ENCODE measurements around the gene FOXD3.

DNA sequence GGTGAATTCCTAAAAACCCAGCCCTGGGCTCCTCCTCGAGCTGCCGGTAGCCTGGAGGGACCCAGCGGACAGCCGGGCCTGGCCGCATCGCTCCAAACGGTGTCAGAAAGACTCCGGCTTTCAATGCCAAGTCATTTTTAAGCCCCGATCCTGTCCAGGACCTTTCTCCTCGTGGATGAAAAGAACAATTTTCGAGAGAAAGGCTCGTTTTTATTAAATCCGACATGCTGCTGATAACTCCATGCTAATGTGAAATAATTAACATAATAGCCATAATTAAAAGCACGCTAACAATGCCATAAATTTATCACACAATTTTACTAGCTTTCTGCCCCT, 4.6 kb upstream of the FOXD3 start:
- no peak for TF ChIP-seq ZNF274 (IDR thresholded peaks at IDR 0.05; ENCODE audit: low read depth, low read length)
- no peak for TF ChIP-seq YY1 (IDR thresholded peaks at IDR 0.05; ENCODE audit: insufficient read depth, insufficient read length)
- TF ChIP-seq SUZ12 (IDR thresholded peaks at IDR 0.05; ENCODE audit: extremely low read depth, insufficient read depth, insufficient read length), result no peak
